ENCODE data around the gene EFHD1.

EFHD1 gene

GRCh38 chr2:232611559-232612218, 21.7 kb upstream of the EFHD1 start:
- no peak overlapping the region for H3K4me2 ChIP-seq
- no peaks in the 10 kb centered on the region for H3K4me1 ChIP-seq (ENCODE audit: low read depth, poor library complexity, severe bottlenecking)

GRCh38 chr2:232613538-232614134, 19.8 kb upstream of the EFHD1 start:
- TF ChIP-seq CTCF (conservative IDR thresholded peaks at IDR 0.05; ENCODE audit: low read depth, low read length) = no peak
- H4K20me1 ChIP-seq (ENCODE audit: insufficient read depth) = no peaks in the 10 kb centered on the region
- no peak overlapping the region for H3K4me3 ChIP-seq (IDR thresholded peaks at IDR 0.05; ENCODE audit: insufficient read depth, low read depth, low read length)
- H3K27me3 ChIP-seq (ENCODE audit: insufficient read depth, low read depth) = no peaks in the 10 kb centered on the region
- no peak overlapping the region for H2AFZ ChIP-seq (ENCODE audit: low read depth)
- H3K4me2 ChIP-seq = no peak overlapping the region
- H3K4me1 ChIP-seq (ENCODE audit: low read depth, poor library complexity, severe bottlenecking) = no peaks in the 10 kb centered on the region
- no peak overlapping the region for H3K27ac ChIP-seq
- no peak overlapping the region for H3K9ac ChIP-seq
- no peaks in the 10 kb centered on the region for H3K36me3 ChIP-seq (ENCODE audit: insufficient read depth)
- no peaks in the 10 kb centered on the region for H3K79me2 ChIP-seq (ENCODE audit: insufficient read depth, low read depth)

More at GRCh38 chr2:232611559-232612218, 21.7 kb upstream of the EFHD1 start:
- no peaks in the 10 kb centered on the region for H3K36me3 ChIP-seq (ENCODE audit: insufficient read depth)
- H2AFZ ChIP-seq (ENCODE audit: low read depth) = no peak overlapping the region
- no peak overlapping the region for H3K4me3 ChIP-seq (IDR thresholded peaks at IDR 0.05; ENCODE audit: insufficient read depth, low read depth, low read length)
- no peak overlapping the region for H3K9ac ChIP-seq
- no peaks in the 10 kb centered on the region for H3K79me2 ChIP-seq (ENCODE audit: insufficient read depth, low read depth)
- H3K27ac ChIP-seq = no peak overlapping the region
- no peaks in the 10 kb centered on the region for H3K27me3 ChIP-seq (ENCODE audit: insufficient read depth, low read depth)
- peak; percentile 87 for TF ChIP-seq CTCF (conservative IDR thresholded peaks at IDR 0.05; ENCODE audit: low read depth, low read length)
- H4K20me1 ChIP-seq (ENCODE audit: insufficient read depth) = no peaks in the 10 kb centered on the region

- H3K27me3 ChIP-seq (ENCODE audit: insufficient read depth, low read depth) = no peaks in the 10 kb centered on the region
- no peak overlapping the region for H2AFZ ChIP-seq (ENCODE audit: low read depth)
- H4K20me1 ChIP-seq (ENCODE audit: insufficient read depth) = no peaks in the 10 kb centered on the region
- no peak overlapping the region for H3K4me3 ChIP-seq (IDR thresholded peaks at IDR 0.05; ENCODE audit: insufficient read depth, low read depth, low read length)
- H3K4me1 ChIP-seq (ENCODE audit: low read depth, poor library complexity, severe bottlenecking) = no peaks in the 10 kb centered on the region
- no peaks in the 10 kb centered on the region for H3K79me2 ChIP-seq (ENCODE audit: insufficient read depth, low read depth)
- H3K36me3 ChIP-seq (ENCODE audit: insufficient read depth) = no peaks in the 10 kb centered on the region
- no peak overlapping the region for H3K27ac ChIP-seq
- no peak for TF ChIP-seq CTCF (conservative IDR thresholded peaks at IDR 0.05; ENCODE audit: low read depth, low read length)
- H3K4me2 ChIP-seq = no peak overlapping the region
- no peak overlapping the region for H3K9ac ChIP-seq
Measured at GRCh38 chr2:232615339-232615738, 18.1 kb upstream of the EFHD1 start.

GRCh38 chr2:232621186-232621585, 12.2 kb upstream of the EFHD1 start:
- no peak overlapping the region for H3K9ac ChIP-seq
- H3K27ac ChIP-seq = no peak overlapping the region
- no peaks in the 10 kb centered on the region for H3K4me1 ChIP-seq (ENCODE audit: low read depth, poor library complexity, severe bottlenecking)
- no peak for TF ChIP-seq CTCF (conservative IDR thresholded peaks at IDR 0.05; ENCODE audit: low read depth, low read length)
- H3K36me3 ChIP-seq (ENCODE audit: insufficient read depth) = no peaks in the 10 kb centered on the region
- H4K20me1 ChIP-seq (ENCODE audit: insufficient read depth) = no peaks in the 10 kb centered on the region
- no peaks in the 10 kb centered on the region for H3K79me2 ChIP-seq (ENCODE audit: insufficient read depth, low read depth)
- no peak overlapping the region for H2AFZ ChIP-seq (ENCODE audit: low read depth)
- no peak overlapping the region for H3K4me2 ChIP-seq
- no peaks in the 10 kb centered on the region for H3K27me3 ChIP-seq (ENCODE audit: insufficient read depth, low read depth)
- no peak overlapping the region for H3K4me3 ChIP-seq (IDR thresholded peaks at IDR 0.05; ENCODE audit: insufficient read depth, low read depth, low read length)
